Neural cell (in vitro differentiated cells): ENCODE results near the gene TBC1D30. TPM values are rescaled to one million over a fixed set of nuclear protein-coding genes. Genes with fewer than 3 reads are reported as not detected.

Source experiments
- H2AFZ ChIP-seq: fragments of 200-600, 300-800 bp; sonication (generic), shearing (Covaris generic); 2 replicates; pipeline ENCODE4 v1.6.0; 2014; ENCODE audit warnings: low read depth, mild to moderate bottlenecking, antibody characterized with exemption, low read length, moderate library complexity
- H3F3A ChIP-seq: fragments of 200-600 bp; shearing (Covaris generic); 2 replicates; pipeline ENCODE4 v1.6.1; 2016; ENCODE audit warnings: mild to moderate bottlenecking, moderate library complexity, mixed read lengths, antibody characterized with exemption, low read length; ENCODE audit not compliant: insufficient read depth, poor library complexity, severe bottlenecking
- H3K27ac ChIP-seq: fragments of 200-600, 300-800 bp; sonication (generic), shearing (Covaris generic); 2 replicates; pipeline ENCODE4 v1.5.1; 2014; ENCODE audit warnings: mild to moderate bottlenecking, low read length, moderate library complexity
- H3K27me3 ChIP-seq: fragments of 300-800, 200-600 bp; sonication (generic), shearing (Covaris generic); 2 replicates; pipeline ENCODE4 v1.6.0; 2014; ENCODE audit warnings: mild to moderate bottlenecking, low read depth, low read length, moderate library complexity; ENCODE audit not compliant: insufficient read depth
- H3K36me3 ChIP-seq: fragments of 300-800, 200-600 bp; sonication (generic), shearing (Covaris generic); 2 replicates; pipeline ENCODE4 v1.5.1; 2014; ENCODE audit warnings: mild to moderate bottlenecking, antibody characterized with exemption, low read length, moderate library complexity; ENCODE audit not compliant: insufficient read depth
- H3K4me2 ChIP-seq: fragments of 300-800, 200-600 bp; sonication (generic), shearing (Covaris generic); 2 replicates; pipeline ENCODE4 v1.6.0; 2014; ENCODE audit warnings: mild to moderate bottlenecking, low read length
- H3K4me3 ChIP-seq: fragments of 300-800, 200-600 bp; sonication (generic), shearing (Covaris generic); 2 replicates; pipeline ENCODE4 v1.5.1; 2014; ENCODE audit warnings: mild to moderate bottlenecking, low read length, moderate library complexity
- H3K79me2 ChIP-seq: fragments of 200-600 bp; shearing (Covaris generic); replicated peaks from 2 replicates; pipeline ENCODE4 v1.6.0; 2014; ENCODE audit warnings: mild to moderate bottlenecking, low read length, moderate library complexity; ENCODE audit not compliant: insufficient read depth
- H3K9ac ChIP-seq: fragments of 300-800, 200-600 bp; sonication (generic), shearing (Covaris generic); 2 replicates; pipeline ENCODE4 v1.6.1; 2016; ENCODE audit warnings: mild to moderate bottlenecking, low read length, mixed read lengths
- H3K9me2 ChIP-seq: fragments of 200-600 bp; shearing (Covaris generic); 2 replicates; pipeline ENCODE4 v1.6.1; 2016; ENCODE audit warnings: mild to moderate bottlenecking, low read length, mixed read lengths; ENCODE audit not compliant: insufficient read depth
- H3K9me3 ChIP-seq: fragments of 200-600, 300-800 bp; sonication (generic), shearing (Covaris generic); 2 replicates; pipeline ENCODE4 v1.6.1; 2016; ENCODE audit warnings: mild to moderate bottlenecking, mixed run types, low read length, moderate library complexity, mixed read lengths
- H4K20me1 ChIP-seq: fragments of 200-600 bp; shearing (Covaris generic); 2 replicates; pipeline ENCODE4 v1.6.1; 2016; ENCODE audit warnings: mild to moderate bottlenecking, mixed run types; ENCODE audit not compliant: insufficient read depth
- CTCF ChIP-seq: fragments of 450-650 bp; IDR thresholded peaks from 2 replicates; pipeline ENCODE4 v1.5.1; 2014; ENCODE audit warnings: antibody characterized with exemption, mild to moderate bottlenecking, moderate library complexity; ENCODE audit not compliant: poor library complexity, severe bottlenecking
- EP300 ChIP-seq: fragments of 450-650 bp; conservative IDR thresholded peaks from 2 replicates; pipeline ENCODE4 v1.6.1; 2014; ENCODE audit warnings: antibody characterized with exemption, mild to moderate bottlenecking, moderate library complexity; ENCODE audit not compliant: poor library complexity, severe bottlenecking
- EZH2 ChIP-seq: fragments of 200-600, 300-800 bp; shearing (Covaris generic), sonication (generic); IDR thresholded peaks from 2 replicates; pipeline ENCODE4 v1.6.1; 2014; ENCODE audit warnings: antibody characterized with exemption, low read length, borderline replicate concordance, mild to moderate bottlenecking; ENCODE audit not compliant: insufficient read depth, poor library complexity, severe bottlenecking
- MXI1 ChIP-seq: fragments of 450-650 bp; conservative IDR thresholded peaks from 2 replicates; pipeline ENCODE4 v1.6.1; 2014; ENCODE audit warnings: antibody characterized with exemption, mild to moderate bottlenecking; ENCODE audit not compliant: poor library complexity, severe bottlenecking
- POLR2AphosphoS5 ChIP-seq: IDR thresholded peaks from 2 replicates; pipeline ENCODE4 v1.6.1; 2012
- RAD21 ChIP-seq: fragments of 450-650 bp; conservative IDR thresholded peaks from 2 replicates; pipeline ENCODE4 v1.6.1; 2014; ENCODE audit warnings: antibody characterized with exemption, mild to moderate bottlenecking, moderate library complexity
- REST ChIP-seq: IDR thresholded peaks from 2 replicates; pipeline ENCODE4 v1.6.1; 2012; ENCODE audit warnings: borderline replicate concordance
- SMC3 ChIP-seq: fragments of 450-650 bp; conservative IDR thresholded peaks from 2 replicates; pipeline ENCODE4 v1.6.1; 2014; ENCODE audit warnings: antibody characterized with exemption, mild to moderate bottlenecking, moderate library complexity; ENCODE audit not compliant: poor library complexity
- TAF1 ChIP-seq: IDR thresholded peaks from 2 replicates; pipeline ENCODE4 v1.6.1; 2012; ENCODE audit warnings: low read depth
- polyA plus RNA-seq: library from polyadenylated mRNA; depleted of rRNA; stranded (reverse); fragments of >200 nt; gene quantifications from 2 replicates; pipeline ENCODE4 v1.2.3, GENCODE V29; 2014

Gene TBC1D30
- polyA plus RNA-seq, 1 donor from 2014 or later: 17.6 TPM

GRCh38 chr12:64779354-64779974, 45.0 kb upstream of the TBC1D30 start:
- Histone ChIP-seq H3K36me3 (no peaks in the 10 kb centered on the region), H3K79me2 (no peaks in the 10 kb centered on the region), H3F3A (peaks cover 3% of the 10 kb centered on the region), H3K9me2 (no peaks in the 10 kb centered on the region), H3K4me3 (no peak overlapping the region), H3K27me3 (peaks cover 28% of the 10 kb centered on the region), H4K20me1 (no peaks in the 10 kb centered on the region), H3K9me3 (peaks cover 6% of the 10 kb centered on the region), H2AFZ (no peak overlapping the region), H3K9ac (no peak overlapping the region), H3K27ac (no peak overlapping the region), H3K4me2 (no peak overlapping the region)
- TF ChIP-seq SMC3: no peak
- no peak for TF ChIP-seq CTCF
- no peak for TF ChIP-seq MXI1
- TF ChIP-seq RAD21: no peak
- TF ChIP-seq POLR2AphosphoS5: no peak
- no peak for TF ChIP-seq TAF1
- TF ChIP-seq EZH2: no peak
- no peak for TF ChIP-seq EP300
- no peak for TF ChIP-seq REST

DNA sequence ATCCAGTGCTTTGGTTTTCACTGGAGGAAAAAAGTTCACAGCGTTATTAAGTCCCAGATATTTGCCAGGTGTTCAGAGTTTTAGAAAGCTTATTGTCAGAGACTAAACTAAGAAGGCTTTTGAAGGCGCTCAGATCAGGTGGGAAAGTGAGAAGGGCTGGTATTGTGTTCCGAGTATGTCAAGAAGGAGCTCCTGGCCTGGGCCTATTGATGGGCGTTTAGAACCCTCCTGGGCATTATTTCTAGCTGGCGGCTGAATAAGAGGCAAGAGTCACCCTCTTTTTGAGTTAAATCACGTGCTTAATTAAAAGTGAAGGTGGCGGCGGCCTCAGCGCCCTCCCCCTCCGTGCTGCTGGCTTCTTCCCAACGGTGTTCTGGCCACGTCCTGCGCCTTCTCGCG, 44.3 kb upstream of the TBC1D30 start:
- H3K79me2 ChIP-seq: no peaks in the 10 kb centered on the region
- no peak overlapping the region for H3K4me2 ChIP-seq
- peaks cover 6% of the 10 kb centered on the region for H3K9me3 ChIP-seq
- no peak overlapping the region for H3K27ac ChIP-seq
- peak overlapping the region; percentile 67 for H3K4me3 ChIP-seq
- no peak overlapping the region for H2AFZ ChIP-seq
- H3F3A ChIP-seq: peaks cover 3% of the 10 kb centered on the region
- no peaks in the 10 kb centered on the region for H4K20me1 ChIP-seq
- no peaks in the 10 kb centered on the region for H3K9me2 ChIP-seq
- no peak for TF ChIP-seq MXI1
- TF ChIP-seq POLR2AphosphoS5: no peak
- no peak for TF ChIP-seq EZH2
- no peak for TF ChIP-seq EP300
- TF ChIP-seq TAF1: no peak
- TF ChIP-seq REST: no peak
- TF ChIP-seq CTCF: no peak
- TF ChIP-seq SMC3: no peak
- no peaks in the 10 kb centered on the region for H3K36me3 ChIP-seq
- H3K27me3 ChIP-seq: peaks cover 28% of the 10 kb centered on the region
- H3K9ac ChIP-seq: peak overlapping the region; percentile 39
